Lower leg skin (tissue), 3 donors: Measurements from ENCODE around the gene GRK6.

Experiments
- CTCF ChIP-seq, 3 donors: fragments of 450-650 bp; IDR thresholded peaks; one replicate each; pipeline ENCODE4 v1.5.1; 2016; ENCODE audit warnings: antibody characterized with exemption in 3 of 3, mild to moderate bottlenecking in 3 of 3, moderate library complexity in 2 of 3
- POLR2A ChIP-seq, 2 donors: fragments of 450-650 bp; IDR thresholded peaks; one replicate each; pipeline ENCODE4 v1.6.1; 2016 to 2017; ENCODE audit warnings: antibody characterized with exemption in 2 of 2, mild to moderate bottlenecking in 1 of 2, moderate library complexity in 1 of 2

DNA sequence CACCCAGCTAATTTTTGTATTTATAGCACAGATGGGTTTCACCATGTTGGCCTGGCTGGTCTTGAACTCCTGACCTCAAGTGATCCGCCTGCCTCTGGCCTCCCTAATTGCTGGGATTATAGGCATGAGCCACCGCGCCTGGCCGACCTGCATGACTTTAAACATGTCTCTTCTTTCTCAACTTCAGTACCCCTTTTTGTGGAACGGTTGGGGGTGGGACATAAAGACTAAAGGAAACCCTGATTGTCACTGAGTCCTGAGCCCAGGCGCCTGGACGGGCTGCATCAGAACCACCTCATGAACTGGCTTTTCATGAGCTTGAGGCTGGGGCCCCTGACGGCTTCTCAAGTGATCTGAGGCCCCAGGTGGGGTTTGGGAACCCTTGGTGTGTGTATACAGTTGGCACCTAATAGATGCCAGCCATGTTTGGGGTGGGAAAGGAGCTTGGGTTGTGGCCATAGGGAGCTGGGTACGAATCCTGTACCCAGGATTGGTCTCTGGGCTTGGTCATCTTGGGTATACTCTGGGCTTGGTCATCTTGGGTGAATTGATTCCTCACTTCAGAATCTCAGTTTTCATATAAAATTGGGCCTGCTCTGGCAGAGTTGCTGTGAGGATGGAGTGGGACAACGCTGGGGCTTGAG lies 2.2 kb downstream of the GRK6 start:
- no peak for TF ChIP-seq CTCF (IDR thresholded peaks at IDR 0.05)
- TF ChIP-seq POLR2A (IDR thresholded peaks at IDR 0.05): no peak
